SK-N-DZ (cell line): Measurements from ENCODE around the gene MSANTD4. TPM values are rescaled to one million over a fixed set of nuclear protein-coding genes. Genes with fewer than 3 reads are reported as not detected.
"Not testable (repeated sequence)": the region's sequence is repeated elsewhere in the genome, so short reads cannot be mapped to it uniquely, and the experiment has no call there.

Source experiments
- DNase-seq: peaks from one replicate; pipeline ENCODE4 v3.0.0-alpha.2; 2015; ENCODE audit warnings: low spot score
- polyA plus RNA-seq, 2 experiments: library from polyadenylated mRNA; depleted of rRNA; stranded (reverse); fragments of >200 nt; gene quantifications; 2 replicates each; pipeline ENCODE4 v1.2.3, GENCODE V29; 2014

The MSANTD4 gene
- 23.5 and 23.6 TPM in 2 replicates for polyA plus RNA-seq (2014; cell fraction: cytosol; rRNA removed)
- polyA plus RNA-seq (2014; cell fraction: nucleus; rRNA removed): 7.8 and 14.4 TPM in 2 replicates

DNA sequence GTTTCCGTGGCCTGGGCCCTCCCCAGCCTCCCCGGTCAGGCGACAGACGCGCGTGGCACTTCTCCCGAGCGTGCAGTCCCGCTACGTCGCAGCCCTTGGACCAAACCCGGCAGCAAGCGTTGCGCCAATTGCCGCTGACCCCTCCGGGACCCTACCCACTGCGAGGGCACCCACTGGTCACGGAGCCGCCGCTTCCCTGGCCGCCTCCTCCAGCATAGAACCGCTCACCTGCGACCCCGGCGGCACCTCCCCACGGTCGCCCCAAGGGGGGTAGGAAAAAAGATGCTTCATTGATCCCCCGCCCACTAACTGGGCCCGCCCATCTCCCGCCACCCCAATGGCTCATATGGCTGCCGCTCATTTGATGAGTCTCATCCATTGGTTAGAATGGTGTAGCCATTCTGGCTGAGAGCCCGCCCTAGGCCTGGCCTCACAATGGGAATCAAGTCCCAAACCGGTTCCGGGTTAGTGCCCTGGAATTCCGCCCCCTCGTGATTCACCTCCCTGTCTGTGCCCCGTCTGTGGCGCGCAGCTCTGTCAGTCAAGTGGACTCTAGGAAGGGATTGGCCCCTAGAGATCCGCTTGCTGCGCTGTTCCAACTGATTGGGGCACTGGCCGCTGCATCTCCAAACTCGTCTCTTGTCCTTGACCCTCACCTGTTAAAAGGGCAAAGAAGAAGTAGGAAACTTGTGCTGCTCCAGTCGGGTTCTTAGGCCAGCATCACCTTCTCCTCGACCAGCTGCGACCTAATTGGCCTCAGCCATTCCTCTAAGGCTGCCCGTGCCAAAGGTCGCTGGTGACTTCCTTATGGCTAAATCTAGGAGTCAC, at the start of gene MSANTD4:
MSANTD4 (minus strand) TSS at position 274 of the 828 bp plus-strand sequence. CDS start 11,323 bp downstream, outside the sequence.
- DNase-seq: peak; percentile 97

GRCh38 chr11:106070606-106071005, 48.6 kb upstream of the MSANTD4 start:
- no peak for DNase-seq

- DNase-seq: no peak
Measured at GRCh38 chr11:106063009-106063408, 41.0 kb upstream of the MSANTD4 start.

DNA sequence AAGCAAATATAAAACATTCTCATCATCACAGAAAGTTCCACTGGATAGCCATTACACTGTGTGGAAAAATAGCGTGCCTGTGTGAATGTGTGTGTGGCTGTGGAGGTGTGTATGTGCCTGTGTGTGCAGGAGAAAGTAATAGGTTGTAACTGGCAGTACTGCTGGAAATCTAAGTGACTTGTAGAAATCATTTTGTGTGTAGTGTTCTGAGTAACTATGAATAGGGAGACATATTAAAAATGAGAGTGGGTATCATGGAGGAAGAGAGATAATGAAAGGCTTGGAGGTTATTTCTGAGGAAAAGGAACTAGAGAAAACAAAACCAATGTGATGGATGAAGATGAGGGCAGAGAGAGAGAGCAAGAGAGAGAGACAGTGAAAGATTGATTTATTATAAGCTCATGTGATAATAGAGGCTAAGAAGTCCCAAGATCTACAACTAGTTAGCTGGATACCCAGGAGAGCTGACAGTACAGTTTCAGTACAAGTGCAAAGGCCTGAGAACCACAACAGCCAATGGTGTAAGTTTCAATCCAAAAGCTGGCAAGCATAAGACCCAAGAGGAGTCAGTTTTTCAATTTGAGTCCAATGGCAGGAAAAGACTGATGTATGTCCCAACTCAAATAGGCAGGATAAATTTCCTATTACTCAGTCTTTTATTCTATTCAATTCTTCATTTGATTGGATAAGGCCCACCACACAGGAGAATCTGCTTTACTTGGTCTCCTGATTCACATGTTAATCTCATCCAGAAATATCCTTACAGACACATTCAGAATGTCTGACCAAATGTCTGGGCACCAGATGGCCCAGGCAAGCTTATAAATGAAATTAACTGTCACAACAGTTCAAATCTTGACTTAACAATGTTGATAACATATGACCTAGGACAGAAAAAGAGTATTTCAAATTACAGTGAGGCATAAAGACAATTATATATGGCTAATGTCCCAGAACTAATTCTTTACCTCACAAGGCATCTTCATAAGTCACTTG, 40.2 kb upstream of the MSANTD4 start:
- peak; percentile 52 for DNase-seq

- DNase-seq: no peak
Measured at GRCh38 chr11:106061249-106061784, 39.3 kb upstream of the MSANTD4 start.

- no peak for DNase-seq
Measured at GRCh38 chr11:106059617-106060016, 37.6 kb upstream of the MSANTD4 start.

- not testable (repeated sequence) for DNase-seq
Measured at GRCh38 chr11:106058377-106058776, 36.3 kb upstream of the MSANTD4 start.

GRCh38 chr11:106051103-106051502, 29.1 kb upstream of the MSANTD4 start:
- DNase-seq: no peak

DNA sequence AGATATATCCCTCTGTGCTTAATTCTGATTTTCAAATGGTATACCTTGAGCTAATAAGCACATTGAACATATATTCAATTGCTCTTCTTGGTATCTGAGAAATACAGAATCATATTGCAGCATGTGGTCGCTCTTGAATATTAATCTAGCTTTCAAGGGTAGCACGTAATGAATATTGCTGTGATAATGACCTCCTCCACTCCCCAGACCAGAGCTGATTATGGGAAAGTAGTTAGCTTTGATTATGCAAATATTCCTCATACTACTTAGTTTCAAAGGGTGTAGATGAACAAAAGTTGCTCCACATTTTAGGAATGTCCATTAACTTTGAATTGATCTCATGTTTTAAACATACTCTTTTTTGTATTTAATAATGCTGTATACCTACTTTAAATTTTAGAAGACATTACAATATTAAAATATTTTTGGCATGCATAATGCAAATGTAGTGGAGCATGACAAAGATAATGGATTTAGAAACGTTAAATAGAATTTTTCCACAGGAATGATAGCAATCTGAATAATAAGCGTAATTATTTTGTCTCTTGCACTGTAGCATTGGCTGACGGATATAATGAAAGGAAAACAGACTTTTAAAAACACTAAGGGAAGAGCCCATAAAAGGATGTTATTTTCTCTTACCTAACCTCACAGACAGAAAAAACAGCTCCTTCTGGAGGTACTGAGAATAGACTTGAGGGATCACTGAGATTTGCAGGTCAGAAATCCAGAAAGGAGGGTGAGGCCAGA, 27.9 kb upstream of the MSANTD4 start:
- DNase-seq: no peak

DNA sequence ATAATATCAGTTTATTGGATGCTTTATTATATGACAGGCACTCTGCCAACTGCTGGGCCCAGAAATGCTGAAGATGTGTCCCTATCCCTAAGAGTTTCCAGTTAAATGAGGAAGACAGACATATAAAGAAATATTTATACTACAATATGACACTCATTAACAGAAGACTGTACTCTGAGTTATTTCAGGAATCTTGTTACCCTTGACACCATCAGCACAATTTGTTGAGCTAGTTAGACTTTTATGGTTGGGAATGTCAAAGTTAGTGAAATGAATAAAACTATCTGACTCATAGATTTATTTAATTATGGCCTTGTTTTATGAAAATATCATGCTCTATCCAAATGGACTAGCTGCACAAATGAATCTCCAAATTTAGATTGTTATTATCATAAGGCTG, 25.6 kb upstream of the MSANTD4 start:
- DNase-seq: no peak

- DNase-seq: no peak
Measured at GRCh38 chr11:106043540-106043939, 21.5 kb upstream of the MSANTD4 start.

GRCh38 chr11:106032861-106033260, 10.8 kb upstream of the MSANTD4 start:
- DNase-seq: no peak

DNA sequence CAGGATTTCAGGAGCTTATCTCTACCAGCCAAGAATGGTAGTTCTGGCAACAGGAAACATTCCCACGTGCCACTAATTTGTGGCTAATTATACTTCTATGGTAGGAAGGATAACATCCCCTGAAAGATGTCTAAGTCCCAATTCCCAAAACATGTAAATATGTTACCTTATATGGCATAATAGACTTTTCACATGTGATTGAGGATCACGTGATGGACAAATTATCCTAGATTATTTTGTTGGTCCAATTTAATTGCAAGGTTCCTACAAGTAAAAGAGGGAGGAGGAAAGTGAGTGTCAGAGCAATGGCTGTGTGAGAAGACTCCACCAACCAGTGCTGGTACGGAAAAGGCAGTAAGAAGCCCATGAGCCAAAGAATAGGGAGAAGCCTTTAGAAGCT, 9.9 kb upstream of the MSANTD4 start:
- DNase-seq: no peak

DNA sequence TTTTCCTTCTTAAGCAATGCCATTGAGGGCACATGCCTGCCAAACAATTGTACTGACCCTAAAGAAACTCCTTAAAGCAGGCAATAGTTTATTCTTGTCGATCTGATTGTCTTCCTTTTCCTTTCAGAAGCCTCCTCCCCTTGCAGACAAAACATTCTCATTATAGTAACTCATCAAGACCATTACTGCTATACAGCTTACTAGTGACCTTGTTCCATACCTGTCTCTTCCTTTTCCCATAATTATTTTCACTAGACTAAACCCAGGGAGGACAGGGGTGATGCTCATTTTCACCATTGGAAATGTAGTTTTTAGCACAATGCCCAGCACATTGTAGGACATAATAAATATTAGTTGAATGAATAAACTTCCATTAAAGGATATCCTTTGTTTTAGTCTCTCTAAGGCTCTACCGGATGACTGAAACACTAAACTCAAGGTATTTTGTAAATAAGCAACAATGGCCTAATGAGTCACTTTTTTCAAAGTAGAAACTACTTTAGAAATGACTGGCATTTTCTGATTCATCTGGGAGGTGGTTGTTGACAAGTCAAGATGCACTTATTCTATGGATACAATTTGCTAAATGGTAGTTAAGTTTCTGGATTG, 9.3 kb upstream of the MSANTD4 start:
- DNase-seq: no peak

GRCh38 chr11:106030609-106031008, 8.6 kb upstream of the MSANTD4 start:
- DNase-seq: no peak

- no peak for DNase-seq
Measured at GRCh38 chr11:106022795-106023275, 795 bp upstream of the MSANTD4 start.

DNA sequence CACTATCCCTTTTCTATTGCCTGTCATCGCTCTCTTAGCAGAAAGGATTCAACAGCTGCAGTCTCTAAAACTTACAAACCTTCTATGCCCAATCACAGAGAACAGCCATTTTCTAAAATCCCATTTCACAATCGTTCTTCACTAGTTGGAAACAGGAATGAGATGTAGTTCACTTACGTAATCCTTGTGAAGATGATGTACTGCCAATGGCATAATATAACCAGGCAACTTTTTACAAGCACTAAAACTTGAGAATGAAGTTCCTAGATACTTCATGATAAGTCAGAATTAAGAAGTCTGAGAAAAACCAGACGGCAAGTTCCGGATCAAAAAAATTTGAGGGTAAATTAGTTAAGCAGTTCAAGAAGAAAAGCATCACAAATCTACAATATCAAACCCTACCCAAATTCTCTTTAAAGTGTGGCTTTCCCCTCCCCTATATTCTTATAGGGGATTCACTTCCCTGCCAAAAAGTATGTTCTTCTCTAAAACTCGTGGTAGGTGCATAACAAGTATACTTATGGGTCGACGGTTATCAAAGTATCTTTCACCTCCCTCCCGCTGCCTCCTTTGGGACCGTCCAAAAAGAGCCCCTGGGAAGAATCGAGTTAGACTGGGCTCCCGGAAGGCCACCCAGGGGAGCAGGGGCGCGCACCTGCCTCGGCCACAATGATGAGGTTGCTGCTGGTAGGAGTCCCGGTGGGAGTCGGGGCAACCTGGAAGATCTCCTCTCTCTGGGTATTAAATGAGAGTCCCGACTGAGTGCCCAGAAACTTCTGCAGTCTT, 666 bp downstream of the MSANTD4 start:
- DNase-seq: no peak

- no peak for DNase-seq
Measured at GRCh38 chr11:106017093-106017492, 4.9 kb downstream of the MSANTD4 start.

DNA sequence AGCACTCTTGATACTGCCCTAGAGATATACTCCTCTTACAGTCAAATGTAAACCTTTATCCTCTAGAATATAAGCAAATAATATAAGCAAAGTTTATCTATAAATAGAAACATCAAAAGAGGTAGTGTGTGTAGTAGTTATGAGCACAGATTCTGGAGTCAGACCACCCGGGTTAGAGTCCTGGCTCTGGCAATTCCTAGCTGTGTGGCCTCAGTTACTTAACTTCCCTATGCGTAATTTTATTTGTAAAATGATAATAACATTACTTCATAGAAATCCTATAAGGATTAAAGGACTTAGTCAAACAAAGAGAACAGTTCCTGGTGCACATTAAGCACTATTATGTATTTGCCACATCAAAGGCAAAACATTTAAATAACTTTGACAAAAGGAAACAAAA, 7.0 kb downstream of the MSANTD4 start:
- DNase-seq: no peak

- no peak for DNase-seq
Measured at GRCh38 chr11:106014620-106015019, 7.4 kb downstream of the MSANTD4 start.
